Smooth muscle cell (in vitro differentiated cells): Measurements from ENCODE around the gene DOCK8. TPM values are rescaled to one million over a fixed set of nuclear protein-coding genes. Genes with fewer than 3 reads are reported as not detected.

Experiments used
- DNase-seq: peaks from one replicate; lab custom pipeline; 2025; ENCODE audit not compliant: unreplicated experiment; lab: John Stamatoyannopoulos, UW
- H2AFZ ChIP-seq: fragments of 200-600 bp; sonication (generic); 2 replicates; pipeline ENCODE4 v1.6.0; 2016; ENCODE audit warnings: antibody characterized with exemption, low read depth, mild to moderate bottlenecking
- H3F3A ChIP-seq: fragments of 200-600 bp; sonication (generic); 2 replicates; pipeline ENCODE4 v1.6.0; 2017; ENCODE audit warnings: antibody characterized with exemption, low read depth
- H3K27ac ChIP-seq: fragments of 200-600 bp; sonication (generic); 2 replicates; pipeline ENCODE4 v1.5.1; 2016; ENCODE audit warnings: low read depth, mild to moderate bottlenecking
- H3K27me3 ChIP-seq: fragments of 200-600 bp; sonication (generic); 2 replicates; pipeline ENCODE4 v1.6.1; 2016; ENCODE audit warnings: low read depth, mild to moderate bottlenecking
- H3K36me3 ChIP-seq: fragments of 200-600 bp; sonication (generic); 2 replicates; pipeline ENCODE4 v1.5.1; 2016; ENCODE audit warnings: low read depth
- H3K4me1 ChIP-seq: fragments of 200-600 bp; sonication (generic); 2 replicates; pipeline ENCODE4 v1.5.1; 2016; ENCODE audit warnings: low read depth
- H3K4me2 ChIP-seq: fragments of 200-600 bp; sonication (generic); 2 replicates; pipeline ENCODE4 v1.6.0; 2016; ENCODE audit warnings: mild to moderate bottlenecking
- H3K4me3 ChIP-seq: fragments of 200-600 bp; sonication (generic); 2 replicates; pipeline ENCODE4 v1.5.1; 2016; ENCODE audit warnings: mild to moderate bottlenecking
- H3K79me2 ChIP-seq: fragments of 200-600 bp; sonication (generic); 2 replicates; pipeline ENCODE4 v1.6.0; 2016; ENCODE audit warnings: low read depth, mild to moderate bottlenecking
- H3K9ac ChIP-seq: fragments of 200-600 bp; sonication (generic); 2 replicates; pipeline ENCODE4 v1.6.0; 2016; ENCODE audit warnings: low read depth
- H3K9me3 ChIP-seq: fragments of 200-600 bp; sonication (generic); replicated peaks from 2 replicates; pipeline ENCODE4 v1.5.1; 2016; ENCODE audit warnings: low read depth
- H4K20me1 ChIP-seq: fragments of 200-600 bp; sonication (generic); 2 replicates; pipeline ENCODE4 v1.6.0; 2016; ENCODE audit warnings: low read depth
- WGBS: methylation state at CpG from one replicate; pipeline ENCODE4 v1.1.7; 2016; ENCODE audit warnings: low lambda C conversion rate; 5-methylcytosine and 5-hydroxymethylcytosine counted together
- polyA plus RNA-seq: library from polyadenylated mRNA; unstranded; fragments of >200 nt; fragmentation: Nextera tagmentation; extraction: Ambion mirVana; gene quantifications from 2 replicates; pipeline ENCODE4 v1.2.1, GENCODE V29; 2016
- total RNA-seq: library from RNA; depleted of rRNA; stranded (reverse); fragments of >200 nt; gene quantifications from 2 replicates; pipeline ENCODE4 v1.2.3, GENCODE V29; 2014
- TF ChIP-seq, protein P1 (sequence below): fragments of 200-600 bp; sonication (generic); IDR thresholded peaks from 2 replicates; pipeline ENCODE4 v1.5.1; 2017; ENCODE audit warnings: borderline replicate concordance, mild to moderate bottlenecking, antibody characterized with exemption; ENCODE audit not compliant: insufficient read depth, poor library complexity, severe bottlenecking

The DOCK8 gene
- total and polyA plus RNA-seq, 2 experiments from 2014 or later, result 0.18 to 4.9 TPM

DNA sequence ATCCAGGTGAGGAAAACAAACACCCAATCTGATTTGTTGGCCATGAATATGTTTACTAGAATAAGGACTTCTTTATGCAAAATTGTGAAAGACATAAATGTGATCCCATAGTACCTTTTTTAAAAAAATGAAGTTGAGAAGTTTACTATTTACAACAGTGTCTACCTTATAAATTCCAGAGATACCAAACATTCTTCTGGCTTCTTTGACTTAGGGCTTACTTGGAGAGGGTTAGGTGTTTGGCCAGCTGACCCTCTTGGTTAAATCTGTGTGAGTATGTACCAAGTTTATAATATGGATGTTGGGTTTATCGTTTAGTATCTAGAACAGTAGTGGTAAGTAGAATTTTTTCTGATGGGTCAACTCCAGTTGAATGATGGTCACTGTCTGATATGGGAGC, 212.3 kb downstream of the DOCK8 start:
- Histone ChIP-seq H3K79me2 (no peaks in the 10 kb centered on the region), H3K9me3 (no peaks in the 10 kb centered on the region), H3K4me2 (no peak overlapping the region), H3K9ac (no peak overlapping the region), H3K36me3 (no peaks in the 10 kb centered on the region), H3K4me1 (no peaks in the 10 kb centered on the region), H4K20me1 (no peaks in the 10 kb centered on the region), H3F3A (no peaks in the 10 kb centered on the region), H3K27me3 (no peaks in the 10 kb centered on the region), H3K27ac (no peak overlapping the region), H3K4me3 (no peak overlapping the region), H2AFZ (no peak overlapping the region)
- 94% methylated on average over 1 of the region's 1 CpG for WGBS
- DNase-seq, result no peak
- TF ChIP-seq, protein P1, sequence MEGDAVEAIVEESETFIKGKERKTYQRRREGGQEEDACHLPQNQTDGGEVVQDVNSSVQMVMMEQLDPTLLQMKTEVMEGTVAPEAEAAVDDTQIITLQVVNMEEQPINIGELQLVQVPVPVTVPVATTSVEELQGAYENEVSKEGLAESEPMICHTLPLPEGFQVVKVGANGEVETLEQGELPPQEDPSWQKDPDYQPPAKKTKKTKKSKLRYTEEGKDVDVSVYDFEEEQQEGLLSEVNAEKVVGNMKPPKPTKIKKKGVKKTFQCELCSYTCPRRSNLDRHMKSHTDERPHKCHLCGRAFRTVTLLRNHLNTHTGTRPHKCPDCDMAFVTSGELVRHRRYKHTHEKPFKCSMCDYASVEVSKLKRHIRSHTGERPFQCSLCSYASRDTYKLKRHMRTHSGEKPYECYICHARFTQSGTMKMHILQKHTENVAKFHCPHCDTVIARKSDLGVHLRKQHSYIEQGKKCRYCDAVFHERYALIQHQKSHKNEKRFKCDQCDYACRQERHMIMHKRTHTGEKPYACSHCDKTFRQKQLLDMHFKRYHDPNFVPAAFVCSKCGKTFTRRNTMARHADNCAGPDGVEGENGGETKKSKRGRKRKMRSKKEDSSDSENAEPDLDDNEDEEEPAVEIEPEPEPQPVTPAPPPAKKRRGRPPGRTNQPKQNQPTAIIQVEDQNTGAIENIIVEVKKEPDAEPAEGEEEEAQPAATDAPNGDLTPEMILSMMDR, result no peak

DNA sequence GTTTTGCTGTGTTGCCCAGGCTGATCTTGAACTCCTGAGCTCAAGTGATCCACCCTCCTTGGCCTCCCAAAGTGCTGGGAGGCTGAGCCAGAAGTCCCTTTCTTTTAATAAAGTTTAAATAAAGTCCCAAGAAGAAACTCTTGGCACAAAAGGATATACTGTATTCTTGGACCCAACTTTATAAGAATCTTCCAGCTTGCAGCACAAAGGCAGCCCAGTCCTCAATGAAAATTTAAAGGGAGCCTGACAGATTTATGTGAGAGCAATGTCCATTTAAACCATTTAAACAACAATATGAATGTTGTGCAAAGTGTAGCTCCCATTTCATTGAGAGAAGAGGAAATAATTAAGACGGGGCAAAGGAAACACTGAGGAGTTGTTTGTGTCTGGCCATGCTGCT, 217.0 kb downstream of the DOCK8 start:
- no peaks in the 10 kb centered on the region for H3K4me1 ChIP-seq
- no peaks in the 10 kb centered on the region for H3F3A ChIP-seq
- H2AFZ ChIP-seq, result no peak overlapping the region
- no peak overlapping the region for H3K4me3 ChIP-seq
- H3K9ac ChIP-seq, result no peak overlapping the region
- no peaks in the 10 kb centered on the region for H3K27me3 ChIP-seq
- H3K27ac ChIP-seq, result no peak overlapping the region
- DNase-seq, result no peak
- no peaks in the 10 kb centered on the region for H3K79me2 ChIP-seq
- 70% methylated on average over 1 of the region's 1 CpG for WGBS
- H3K36me3 ChIP-seq, result no peaks in the 10 kb centered on the region
- H3K9me3 ChIP-seq, result no peaks in the 10 kb centered on the region
- no peak overlapping the region for H3K4me2 ChIP-seq
- TF ChIP-seq, protein P1, result no peak
- no peaks in the 10 kb centered on the region for H4K20me1 ChIP-seq

DNA sequence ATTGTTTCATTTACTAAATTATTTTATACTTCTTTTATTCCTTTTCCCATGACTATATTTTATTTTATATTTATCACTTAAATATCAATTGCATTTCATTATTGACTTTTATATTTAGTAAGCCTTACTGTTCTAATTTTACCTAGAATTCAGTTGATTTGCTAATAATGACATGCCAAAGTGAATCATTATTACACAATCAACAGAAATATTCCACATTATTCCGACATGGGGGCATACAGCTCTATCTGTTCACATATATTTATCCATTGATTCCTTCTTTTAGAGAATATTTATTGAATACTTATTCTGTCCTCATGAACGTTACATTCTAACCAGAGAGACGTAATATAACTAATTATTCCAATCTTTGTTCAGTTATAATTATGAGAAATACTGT, 221.8 kb downstream of the DOCK8 start:
- TF ChIP-seq, protein P1, result no peak
- Histone ChIP-seq H3K27ac (peak overlapping the region; percentile 85), H4K20me1 (no peaks in the 10 kb centered on the region), H3K9me3 (no peaks in the 10 kb centered on the region), H3F3A (no peaks in the 10 kb centered on the region), H3K4me1 (no peaks in the 10 kb centered on the region), H3K4me2 (no peak overlapping the region), H3K27me3 (no peaks in the 10 kb centered on the region), H2AFZ (no peak overlapping the region), H3K4me3 (no peak overlapping the region), H3K9ac (no peak overlapping the region), H3K36me3 (no peaks in the 10 kb centered on the region), H3K79me2 (no peaks in the 10 kb centered on the region)
- DNase-seq, result no peak
- 65% methylated on average over 3 of the region's 3 CpGs for WGBS

DNA sequence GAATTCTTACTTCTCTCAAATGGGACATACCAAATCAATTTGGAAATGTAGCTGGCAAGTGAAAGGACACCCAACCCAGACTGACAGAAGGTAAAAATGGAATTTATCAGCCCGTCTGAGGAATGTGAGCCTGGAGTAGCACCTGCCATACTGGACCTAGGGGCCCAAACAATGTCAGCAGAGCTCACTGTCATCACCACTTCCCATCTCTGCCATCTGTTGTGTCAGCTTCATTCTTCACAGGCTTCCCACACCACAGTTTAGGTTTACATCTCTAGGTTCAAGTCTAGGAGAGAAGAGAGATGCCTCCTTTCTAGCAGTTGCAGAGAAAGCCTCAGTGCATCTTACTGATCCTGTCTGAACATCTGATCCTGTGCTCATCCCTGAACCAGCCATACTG, 222.4 kb downstream of the DOCK8 start:
- Histone ChIP-seq H3K4me3 (no peak overlapping the region), H3K9me3 (no peaks in the 10 kb centered on the region), H3K4me2 (no peak overlapping the region), H2AFZ (no peak overlapping the region), H3K9ac (no peak overlapping the region), H3F3A (no peaks in the 10 kb centered on the region), H4K20me1 (no peaks in the 10 kb centered on the region), H3K27me3 (no peaks in the 10 kb centered on the region), H3K79me2 (no peaks in the 10 kb centered on the region), H3K4me1 (no peaks in the 10 kb centered on the region), H3K27ac (peak overlapping the region; percentile 85), H3K36me3 (no peaks in the 10 kb centered on the region)
- 85% methylated on average over 1 of the region's 1 CpG for WGBS
- TF ChIP-seq, protein P1, result no peak
- no peak for DNase-seq
